Measurements from ENCODE around the gene HSPG2. TPM values are rescaled to one million over a fixed set of nuclear protein-coding genes. Genes with fewer than 3 reads are reported as not detected.

HSPG2 gene
- total and polyA plus RNA-seq, 10 of the 15 experiments (the other 5 are each of a cell fraction or from before 2014, with no cell fraction given): 0.30 to 3.4 (median 0.73) TPM; not detected in 2

GRCh38 chr1:21818656-21819055 lies 118.5 kb downstream of the HSPG2 start:
- TF ChIP-seq KLF5 (IDR thresholded peaks at IDR 0.05; ENCODE audit: partially characterized antibody) (no peak), MYB (IDR thresholded peaks at IDR 0.05; ENCODE audit: borderline replicate concordance, low read depth, low read length) (no peak), HCFC1 (IDR thresholded peaks at IDR 0.05; ENCODE audit: low read length) (no peak), CHD4 (IDR thresholded peaks at IDR 0.05) (no peak), ZBTB11 (CRISPR knock-in tag; IDR thresholded peaks at IDR 0.05) (no peak), ZNF687 (IDR thresholded peaks at IDR 0.05) (no peak), USF2 (IDR thresholded peaks at IDR 0.05; ENCODE audit: borderline replicate concordance, low read depth, low read length) (no peak), GATAD2B (conservative IDR thresholded peaks at IDR 0.05; ENCODE audit: low read depth) (no peak), ZNF207 (IDR thresholded peaks at IDR 0.05; ENCODE audit: borderline replicate concordance) (no peak), SPI1 (IDR thresholded peaks at IDR 0.05; ENCODE audit: borderline replicate concordance, insufficient read depth, low read depth, low read length) (no peak), TCF12 (IDR thresholded peaks at IDR 0.05; ENCODE audit: low read depth, low read length) (no peak), TARDBP (IDR thresholded peaks at IDR 0.05; ENCODE audit: borderline replicate concordance) (no peak), REST (IDR thresholded peaks at IDR 0.05; ENCODE audit: low read depth, low read length) (no peak)
- RAD21 ChIA-PET (ENCODE audit: unreplicated experiment): no interaction called here
- H3K9ac ChIP-seq (ENCODE audit: control insufficient read depth, insufficient read depth, low read length): no peak overlapping the region
- no peak overlapping the region for H2AFZ ChIP-seq (ENCODE audit: control insufficient read depth, low read depth, low read length)
- intact Hi-C loops (cut with micrococcal nuclease; ENCODE audit: unreplicated experiment) (no loop called here), in situ Hi-C loops (cut with MboI) (no loop called here)
- CTCF ChIA-PET: no interaction called here
- H3K4me1 ChIP-seq (ENCODE audit: control insufficient read depth, insufficient read depth, low read length): no peaks in the 10 kb centered on the region
- H3K9me3 ChIP-seq (replicated peaks; ENCODE audit: control insufficient read depth, insufficient read depth, low read length): no peaks in the 10 kb centered on the region
- H3K27me3 ChIP-seq (replicated peaks in 1 of 2; ENCODE audit: control insufficient read depth in 2 of 2, insufficient read depth in 2 of 2, low read length in 1 of 2): no peaks in the 10 kb centered on the region; a peak in 1 of 4 replicates
- no peak overlapping the region for H3K4me2 ChIP-seq (ENCODE audit: control insufficient read depth, insufficient read depth)
- WGBS (ENCODE audit: insufficient coverage, insufficient replicate concordance, low lambda C conversion rate, missing lambda C conversion rate): 4% methylated on average over 5 of the region's 10 CpGs
- SMC1A ChIA-PET (ENCODE audit: uncharacterized antibody, unreplicated experiment): no interaction called here
- H3K36me3 ChIP-seq (ENCODE audit: control insufficient read depth in 2 of 2, insufficient read depth in 2 of 2, low read length in 1 of 2): no peaks in the 10 kb centered on the region
- POLR2A ChIA-PET: no interaction called here
- H3K27ac ChIP-seq (ENCODE audit: control insufficient read depth, insufficient read depth): no peak overlapping the region
- no peaks in the 10 kb centered on the region for H3K79me2 ChIP-seq (ENCODE audit: control insufficient read depth, insufficient read depth, low read length)
- H3K4me3 ChIP-seq: no peak overlapping the region
- FAIRE-seq (no peak), ATAC-seq (peak; percentile 70), DNase-seq (ENCODE audit: low read depth, low spot score) (no peak)
- BruUV-seq (replicated peaks): no TSS peak
- no peaks in the 10 kb centered on the region for H4K20me1 ChIP-seq (ENCODE audit: control insufficient read depth, insufficient read depth)

All from GM12878 (cell line).